NB4 (cell line): ENCODE measurements around the gene COL4A2.
A peak's percentile ranks its signal among the peaks of the same experiment; 100 is the strongest.

Experiments
- DNase-seq: peaks from one replicate; pipeline ENCODE4 v3.0.0; 2010; ENCODE audit warnings: low read depth
- H3K4me3 ChIP-seq: one replicate; pipeline ENCODE4 v1.5.1; 2011; ENCODE audit warnings: mild to moderate bottlenecking, low read depth, low read length, moderate library complexity
- MAX ChIP-seq: IDR thresholded peaks from 2 replicates; pipeline ENCODE4 v1.6.1; 2011; ENCODE audit warnings: low read depth, low read length
- MYC ChIP-seq: IDR thresholded peaks from 2 replicates; pipeline ENCODE4 v1.6.1; 2011; ENCODE audit warnings: low read depth, low read length
- POLR2A ChIP-seq: IDR thresholded peaks from 2 replicates; pipeline ENCODE4 v1.6.1; 2011; ENCODE audit warnings: mild to moderate bottlenecking; ENCODE audit not compliant: insufficient read length; ENCODE audit errors: extremely low read depth
- TF ChIP-seq, protein P1 (sequence below): IDR thresholded peaks from one replicate; pipeline ENCODE4 v1.5.1; 2012; ENCODE audit warnings: low read depth, low read length

The COL4A2 gene

GRCh38 chr13:110285991-110286832, 20.9 kb upstream of the COL4A2 start:
- no peak for DNase-seq
- TF ChIP-seq POLR2A (no peak), MAX (no peak), MYC (no peak)
- TF ChIP-seq, protein P1, sequence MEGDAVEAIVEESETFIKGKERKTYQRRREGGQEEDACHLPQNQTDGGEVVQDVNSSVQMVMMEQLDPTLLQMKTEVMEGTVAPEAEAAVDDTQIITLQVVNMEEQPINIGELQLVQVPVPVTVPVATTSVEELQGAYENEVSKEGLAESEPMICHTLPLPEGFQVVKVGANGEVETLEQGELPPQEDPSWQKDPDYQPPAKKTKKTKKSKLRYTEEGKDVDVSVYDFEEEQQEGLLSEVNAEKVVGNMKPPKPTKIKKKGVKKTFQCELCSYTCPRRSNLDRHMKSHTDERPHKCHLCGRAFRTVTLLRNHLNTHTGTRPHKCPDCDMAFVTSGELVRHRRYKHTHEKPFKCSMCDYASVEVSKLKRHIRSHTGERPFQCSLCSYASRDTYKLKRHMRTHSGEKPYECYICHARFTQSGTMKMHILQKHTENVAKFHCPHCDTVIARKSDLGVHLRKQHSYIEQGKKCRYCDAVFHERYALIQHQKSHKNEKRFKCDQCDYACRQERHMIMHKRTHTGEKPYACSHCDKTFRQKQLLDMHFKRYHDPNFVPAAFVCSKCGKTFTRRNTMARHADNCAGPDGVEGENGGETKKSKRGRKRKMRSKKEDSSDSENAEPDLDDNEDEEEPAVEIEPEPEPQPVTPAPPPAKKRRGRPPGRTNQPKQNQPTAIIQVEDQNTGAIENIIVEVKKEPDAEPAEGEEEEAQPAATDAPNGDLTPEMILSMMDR = no peak
- no peak overlapping the region for H3K4me3 ChIP-seq

DNA sequence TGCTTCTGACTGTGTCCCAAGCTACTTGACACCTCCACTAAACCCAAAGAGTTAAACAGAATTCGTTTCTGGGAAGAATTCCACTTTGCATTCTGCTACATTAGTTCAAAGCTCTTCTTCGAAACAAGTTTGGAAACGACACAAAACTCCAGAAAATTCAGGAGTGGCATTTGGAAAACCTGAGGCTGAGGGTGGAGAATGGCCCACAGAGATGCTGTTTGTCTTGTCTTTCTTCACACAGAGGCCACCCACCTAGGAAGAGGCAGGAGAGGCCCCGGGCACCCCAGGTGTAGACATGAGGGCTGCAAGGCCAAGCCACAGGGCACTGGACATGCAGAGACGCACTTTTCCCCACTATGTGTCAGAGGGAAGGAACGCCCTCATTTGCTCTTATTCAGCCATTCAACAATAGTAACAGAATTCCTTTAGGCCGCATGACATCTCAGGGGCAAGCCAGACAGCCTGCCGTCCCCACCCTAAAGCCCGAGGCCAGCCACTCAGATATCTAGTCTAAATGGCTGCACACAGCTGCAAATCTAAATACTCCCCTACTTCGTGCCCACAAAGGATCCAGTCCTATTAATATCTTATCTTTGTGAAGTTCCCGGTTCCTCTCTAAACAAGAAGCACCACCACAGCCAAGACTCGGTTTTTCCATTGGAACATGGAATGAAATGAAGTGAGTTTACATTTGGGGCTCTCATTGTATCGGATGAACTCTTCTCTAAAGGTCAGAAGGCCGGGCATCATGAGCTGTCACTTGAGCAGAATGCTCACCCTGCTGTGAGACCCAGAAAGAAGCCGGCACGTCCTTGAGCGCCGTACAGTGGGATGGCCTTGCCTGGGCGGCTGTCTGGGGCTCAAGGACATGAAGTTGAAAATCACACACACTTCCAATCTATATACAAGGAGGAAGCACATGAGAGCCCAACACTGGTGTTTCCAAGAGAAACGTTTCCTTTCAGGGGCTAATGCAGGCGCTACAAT, 20.0 kb upstream of the COL4A2 start:
- TF ChIP-seq POLR2A = no peak
- TF ChIP-seq MAX = no peak
- TF ChIP-seq, protein P1 = no peak
- no peak for TF ChIP-seq MYC
- no peak overlapping the region for H3K4me3 ChIP-seq
- no peak for DNase-seq

- TF ChIP-seq POLR2A = no peak
- no peak for TF ChIP-seq MAX
- TF ChIP-seq MYC = no peak
- TF ChIP-seq, protein P1 = no peak
- DNase-seq = no peak
- H3K4me3 ChIP-seq = no peak overlapping the region
Observed at GRCh38 chr13:110289174-110289573, 17.9 kb upstream of the COL4A2 start.

DNA sequence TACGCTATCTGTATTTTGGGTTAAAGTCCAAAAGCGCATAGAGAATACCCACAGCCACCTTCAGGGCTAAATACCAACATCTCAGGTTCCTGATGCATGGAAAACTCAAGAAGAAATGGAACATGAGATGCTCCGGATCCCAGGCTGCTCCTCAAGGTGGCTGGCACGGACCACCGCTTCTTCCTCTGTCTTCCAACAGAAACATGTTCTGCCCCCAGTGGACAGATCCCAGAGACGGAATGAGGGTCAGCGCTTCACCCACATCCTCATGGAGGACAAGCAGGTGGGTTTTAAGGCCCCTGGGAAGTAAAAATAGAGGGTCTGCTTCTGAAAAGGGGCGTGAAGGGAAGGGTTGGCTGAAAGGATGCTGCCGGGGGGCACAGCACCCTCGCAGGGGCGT, 17.4 kb upstream of the COL4A2 start:
- DNase-seq = no peak

GRCh38 chr13:110290153-110290552, 16.9 kb upstream of the COL4A2 start:
- TF ChIP-seq, protein P1 = no peak
- TF ChIP-seq MAX (no peak), POLR2A (no peak), MYC (no peak)
- no peak for DNase-seq
- H3K4me3 ChIP-seq = no peak overlapping the region

More for the DNA sequence above, 17.4 kb upstream of the COL4A2 start:
- H3K4me3 ChIP-seq = no peak overlapping the region
- TF ChIP-seq, protein P1 = peak; percentile 5
- TF ChIP-seq POLR2A = no peak
- TF ChIP-seq MYC = no peak
- no peak for TF ChIP-seq MAX
